ENCODE results near the gene BTBD16. TPM values are rescaled to one million over a fixed set of nuclear protein-coding genes. Genes with fewer than 3 reads are reported as not detected.
A peak's percentile ranks its signal among the peaks of the same experiment; 100 is the strongest.

The BTBD16 gene
- total and polyA plus RNA-seq, 2 of the 13 experiments (the other 11 are each of a cell fraction or from before 2014, with no cell fraction given) = 5.0 to 11.9 TPM

DNA sequence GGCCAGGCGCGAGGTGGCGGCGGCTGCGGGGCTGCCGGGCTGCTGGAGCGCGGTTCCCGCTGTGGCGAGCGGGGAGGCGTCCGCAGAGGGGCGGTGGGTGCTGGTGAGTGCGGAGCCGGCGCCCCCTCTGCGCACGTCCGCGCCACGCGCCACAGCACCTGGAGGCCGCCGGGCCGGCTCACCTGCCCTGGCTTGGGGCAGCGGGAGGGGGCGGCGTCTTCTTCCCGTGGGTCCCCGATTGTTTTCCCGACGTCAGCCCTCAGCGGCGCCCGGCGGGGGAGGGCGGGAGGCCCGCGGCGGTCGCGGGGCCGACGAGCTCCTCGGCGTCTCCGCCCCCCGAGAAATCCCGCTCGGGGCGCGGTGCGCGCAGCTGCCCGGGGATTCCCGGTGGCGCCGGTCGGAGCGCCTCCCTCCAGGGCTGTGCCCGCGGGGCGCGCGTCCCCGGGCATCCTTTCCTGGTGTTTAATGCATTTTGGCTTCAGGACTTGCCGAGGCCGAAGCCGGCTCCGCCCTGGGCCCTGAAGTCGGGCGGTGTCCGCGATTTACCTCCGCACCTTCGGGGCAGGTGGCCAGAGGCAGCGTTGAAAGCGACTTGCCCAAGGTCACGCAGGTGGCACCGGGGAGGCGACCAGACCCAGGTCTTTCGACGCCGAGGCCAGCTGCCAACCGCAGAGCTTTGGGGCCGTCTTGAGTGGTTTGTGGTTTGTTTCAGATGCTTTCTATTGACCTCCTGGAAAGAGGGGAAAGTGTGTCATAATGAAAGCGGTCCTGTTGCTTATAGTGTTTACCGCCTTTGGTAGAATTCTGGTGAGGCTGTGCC, 104.0 kb downstream of the BTBD16 start (continued):
- TF ChIP-seq, protein P1, sequence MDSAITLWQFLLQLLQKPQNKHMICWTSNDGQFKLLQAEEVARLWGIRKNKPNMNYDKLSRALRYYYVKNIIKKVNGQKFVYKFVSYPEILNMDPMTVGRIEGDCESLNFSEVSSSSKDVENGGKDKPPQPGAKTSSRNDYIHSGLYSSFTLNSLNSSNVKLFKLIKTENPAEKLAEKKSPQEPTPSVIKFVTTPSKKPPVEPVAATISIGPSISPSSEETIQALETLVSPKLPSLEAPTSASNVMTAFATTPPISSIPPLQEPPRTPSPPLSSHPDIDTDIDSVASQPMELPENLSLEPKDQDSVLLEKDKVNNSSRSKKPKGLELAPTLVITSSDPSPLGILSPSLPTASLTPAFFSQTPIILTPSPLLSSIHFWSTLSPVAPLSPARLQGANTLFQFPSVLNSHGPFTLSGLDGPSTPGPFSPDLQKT (CRISPR knock-in tag; IDR thresholded peaks at IDR 0.05; ENCODE audit: borderline replicate concordance) = no peak
- TF ChIP-seq SETDB1 (CRISPR knock-in tag; IDR thresholded peaks at IDR 0.05; ENCODE audit: borderline replicate concordance) = no peak
- peak; percentile 64 for TF ChIP-seq MAZ (IDR thresholded peaks at IDR 0.05; ENCODE audit: borderline replicate concordance, low read depth, low read length)
- peak; percentile 64; the same call in 1 of the 2 replicates for TF ChIP-seq MAZ (CRISPR knock-in tag; IDR thresholded peaks at IDR 0.05; ENCODE audit: low read depth)
- TF ChIP-seq GABPA (IDR thresholded peaks at IDR 0.05; ENCODE audit: low read depth, low read length) = no peak
- TF ChIP-seq GABPA (CRISPR knock-in tag; IDR thresholded peaks at IDR 0.05; ENCODE audit: low read depth) = no peak
- no peak for TF ChIP-seq REL (CRISPR knock-in tag; conservative IDR thresholded peaks at IDR 0.05)
- TF ChIP-seq ZNF709 (CRISPR knock-in tag; IDR thresholded peaks at IDR 0.05) = peak; percentile 73; the same call in 1 of the 2 replicates
- TF ChIP-seq ZNF878 (CRISPR knock-in tag; IDR thresholded peaks at IDR 0.05) = no peak
- no peak for TF ChIP-seq BRCA1 (CRISPR knock-in tag; IDR thresholded peaks at IDR 0.05)
- 0 out of 2 replicates have a peak, but pooled peaks have one; percentile 21 for TF ChIP-seq ARNTL (CRISPR knock-in tag; IDR thresholded peaks at IDR 0.05)
- TF ChIP-seq TCF7 (IDR thresholded peaks at IDR 0.05; ENCODE audit: low read depth) = no peak
- no peak for TF ChIP-seq SOX5 (CRISPR knock-in tag; IDR thresholded peaks at IDR 0.05; ENCODE audit: borderline replicate concordance)
- no peak; the same call in 1 of the 2 replicates for TF ChIP-seq NRL (CRISPR knock-in tag; IDR thresholded peaks at IDR 0.05; ENCODE audit: borderline replicate concordance)
- TF ChIP-seq ZNF768 (CRISPR knock-in tag; IDR thresholded peaks at IDR 0.05) = 0 out of 2 replicates have a peak, but pooled peaks have one; percentile 2
- TF ChIP-seq NONO (IDR thresholded peaks at IDR 0.05) = no peak
- TF ChIP-seq NONO (CRISPR knock-in tag; conservative IDR thresholded peaks at IDR 0.05) = peak; percentile 36
- TF ChIP-seq ZNF747 (CRISPR knock-in tag; IDR thresholded peaks at IDR 0.05; ENCODE audit: borderline replicate concordance) = peak; percentile 46; the same call in 1 of the 2 replicates
- TF ChIP-seq IRF2 (CRISPR knock-in tag; IDR thresholded peaks at IDR 0.05) = peak; percentile 16; the same call in 1 of the 2 replicates
- no peak for TF ChIP-seq ONECUT2 (CRISPR knock-in tag; IDR thresholded peaks at IDR 0.05)
- no peak for TF ChIP-seq NFRKB (IDR thresholded peaks at IDR 0.05)
- TF ChIP-seq GABPB1 (CRISPR knock-in tag; IDR thresholded peaks at IDR 0.05) = no peak; the same call in 1 of the 2 replicates
- TF ChIP-seq, protein P2, sequence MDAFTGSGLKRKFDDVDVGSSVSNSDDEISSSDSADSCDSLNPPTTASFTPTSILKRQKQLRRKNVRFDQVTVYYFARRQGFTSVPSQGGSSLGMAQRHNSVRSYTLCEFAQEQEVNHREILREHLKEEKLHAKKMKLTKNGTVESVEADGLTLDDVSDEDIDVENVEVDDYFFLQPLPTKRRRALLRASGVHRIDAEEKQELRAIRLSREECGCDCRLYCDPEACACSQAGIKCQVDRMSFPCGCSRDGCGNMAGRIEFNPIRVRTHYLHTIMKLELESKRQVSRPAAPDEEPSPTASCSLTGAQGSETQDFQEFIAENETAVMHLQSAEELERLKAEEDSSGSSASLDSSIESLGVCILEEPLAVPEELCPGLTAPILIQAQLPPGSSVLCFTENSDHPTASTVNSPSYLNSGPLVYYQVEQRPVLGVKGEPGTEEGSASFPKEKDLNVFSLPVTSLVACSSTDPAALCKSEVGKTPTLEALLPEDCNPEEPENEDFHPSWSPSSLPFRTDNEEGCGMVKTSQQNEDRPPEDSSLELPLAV (CRISPR knock-in tag; conservative IDR thresholded peaks at IDR 0.05; ENCODE audit: low read depth) = no peak
- TF ChIP-seq, protein P3, sequence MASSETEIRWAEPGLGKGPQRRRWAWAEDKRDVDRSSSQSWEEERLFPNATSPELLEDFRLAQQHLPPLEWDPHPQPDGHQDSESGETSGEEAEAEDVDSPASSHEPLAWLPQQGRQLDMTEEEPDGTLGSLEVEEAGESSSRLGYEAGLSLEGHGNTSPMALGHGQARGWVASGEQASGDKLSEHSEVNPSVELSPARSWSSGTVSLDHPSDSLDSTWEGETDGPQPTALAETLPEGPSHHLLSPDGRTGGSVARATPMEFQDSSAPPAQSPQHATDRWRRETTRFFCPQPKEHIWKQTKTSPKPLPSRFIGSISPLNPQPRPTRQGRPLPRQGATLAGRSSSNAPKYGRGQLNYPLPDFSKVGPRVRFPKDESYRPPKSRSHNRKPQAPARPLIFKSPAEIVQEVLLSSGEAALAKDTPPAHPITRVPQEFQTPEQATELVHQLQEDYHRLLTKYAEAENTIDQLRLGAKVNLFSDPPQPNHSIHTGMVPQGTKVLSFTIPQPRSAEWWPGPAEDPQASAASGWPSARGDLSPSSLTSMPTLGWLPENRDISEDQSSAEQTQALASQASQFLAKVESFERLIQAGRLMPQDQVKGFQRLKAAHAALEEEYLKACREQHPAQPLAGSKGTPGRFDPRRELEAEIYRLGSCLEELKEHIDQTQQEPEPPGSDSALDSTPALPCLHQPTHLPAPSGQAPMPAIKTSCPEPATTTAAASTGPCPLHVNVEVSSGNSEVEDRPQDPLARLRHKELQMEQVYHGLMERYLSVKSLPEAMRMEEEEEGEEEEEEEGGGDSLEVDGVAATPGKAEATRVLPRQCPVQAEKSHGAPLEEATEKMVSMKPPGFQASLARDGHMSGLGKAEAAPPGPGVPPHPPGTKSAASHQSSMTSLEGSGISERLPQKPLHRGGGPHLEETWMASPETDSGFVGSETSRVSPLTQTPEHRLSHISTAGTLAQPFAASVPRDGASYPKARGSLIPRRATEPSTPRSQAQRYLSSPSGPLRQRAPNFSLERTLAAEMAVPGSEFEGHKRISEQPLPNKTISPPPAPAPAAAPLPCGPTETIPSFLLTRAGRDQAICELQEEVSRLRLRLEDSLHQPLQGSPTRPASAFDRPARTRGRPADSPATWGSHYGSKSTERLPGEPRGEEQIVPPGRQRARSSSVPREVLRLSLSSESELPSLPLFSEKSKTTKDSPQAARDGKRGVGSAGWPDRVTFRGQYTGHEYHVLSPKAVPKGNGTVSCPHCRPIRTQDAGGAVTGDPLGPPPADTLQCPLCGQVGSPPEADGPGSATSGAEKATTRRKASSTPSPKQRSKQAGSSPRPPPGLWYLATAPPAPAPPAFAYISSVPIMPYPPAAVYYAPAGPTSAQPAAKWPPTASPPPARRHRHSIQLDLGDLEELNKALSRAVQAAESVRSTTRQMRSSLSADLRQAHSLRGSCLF (CRISPR knock-in tag; IDR thresholded peaks at IDR 0.05; ENCODE audit: borderline replicate concordance) = no peak

Data from HepG2 (cell line).